HG02943 (cell line): ENCODE results near the gene AKNAD1.
"Not testable (repeated sequence)": the region's sequence is repeated elsewhere in the genome, so short reads cannot be mapped to it uniquely, and the experiment has no call there.

ENCODE experiments used
- ATAC-seq: cut with Tn5 transposase; IDR thresholded peaks from one replicate; pipeline ENCODE4 v1.9.1; 2021; ENCODE audit warnings: mild to moderate bottlenecking, low read depth, moderate library complexity; ENCODE audit not compliant: unreplicated experiment

Gene AKNAD1

GRCh38 chr1:108799001-108799400 is 57.9 kb downstream of the AKNAD1 start:
- no peak for ATAC-seq

GRCh38 chr1:108792420-108792819 is 64.5 kb downstream of the AKNAD1 start:
- ATAC-seq, result no peak

- no peak for ATAC-seq
Observed at GRCh38 chr1:108791790-108792189, 65.1 kb downstream of the AKNAD1 start.

- ATAC-seq, result no peak
Observed at GRCh38 chr1:108785880-108786279, 71.0 kb downstream of the AKNAD1 start.

- ATAC-seq, result no peak
Observed at GRCh38 chr1:108785264-108785663, 71.6 kb downstream of the AKNAD1 start.

GRCh38 chr1:108781575-108781944 is 75.3 kb downstream of the AKNAD1 start:
- not testable (repeated sequence) for ATAC-seq

GRCh38 chr1:108780937-108781574 is 75.8 kb downstream of the AKNAD1 start:
- ATAC-seq, result no peak

- no peak for ATAC-seq
Observed at GRCh38 chr1:108779455-108779854, 77.4 kb downstream of the AKNAD1 start.

- ATAC-seq, result no peak
Observed at GRCh38 chr1:108777839-108778238, 79.1 kb downstream of the AKNAD1 start.

GRCh38 chr1:108767708-108768107 is 89.2 kb downstream of the AKNAD1 start:
- ATAC-seq, result no peak

- no peak for ATAC-seq
Observed at GRCh38 chr1:108767115-108767514, 89.8 kb downstream of the AKNAD1 start.
